ENCODE measurements around the gene ZCCHC14.

- TF ChIP-seq CTCF (IDR thresholded peaks at IDR 0.05; ENCODE audit: insufficient read depth, low read length) (no peak), POLR2AphosphoS5 (IDR thresholded peaks at IDR 0.05; ENCODE audit: low read depth) (no peak), REST (IDR thresholded peaks at IDR 0.05; ENCODE audit: insufficient replicate concordance, low read depth) (no peak), GABPA (IDR thresholded peaks at IDR 0.05; ENCODE audit: low read depth) (no peak)
Observed at GRCh38 chr16:87414251-87414680, 78.6 kb downstream of the ZCCHC14 start.
